NT2/D1 (cell line): ENCODE data around the gene PRSS36.
A peak's percentile ranks its signal among the peaks of the same experiment; 100 is the strongest.
"Not testable (repeated sequence)": the region's sequence is repeated elsewhere in the genome, so short reads cannot be mapped to it uniquely, and the experiment has no call there.

Experiments used
- DNase-seq: peaks from one replicate; pipeline ENCODE4 v3.0.0-alpha.2; 2011; ENCODE audit warnings: low read depth, low spot score
- H3K27me3 ChIP-seq: 2 replicates; pipeline ENCODE4 v1.6.0; 2011; ENCODE audit warnings: mild to moderate bottlenecking; ENCODE audit not compliant: insufficient read length, insufficient read depth
- H3K36me3 ChIP-seq: 2 replicates; pipeline ENCODE4 v1.6.1; 2011; ENCODE audit warnings: mild to moderate bottlenecking, low read length, mixed read lengths; ENCODE audit not compliant: insufficient read depth, insufficient read length
- H3K4me1 ChIP-seq: 2 replicates; pipeline ENCODE4 v1.5.1; 2011; ENCODE audit not compliant: insufficient read depth, insufficient read length
- H3K4me3 ChIP-seq: 2 replicates; pipeline ENCODE4 v1.5.1; 2011; ENCODE audit warnings: low read depth; ENCODE audit not compliant: insufficient read length
- H3K9ac ChIP-seq: 2 replicates; pipeline ENCODE4 v1.6.0; 2011; ENCODE audit warnings: low read depth; ENCODE audit not compliant: insufficient read length
- H3K9me3 ChIP-seq: 2 replicates; pipeline ENCODE4 v1.5.1; 2011; ENCODE audit warnings: mild to moderate bottlenecking, low read length; ENCODE audit not compliant: insufficient read depth
- SUZ12 ChIP-seq: IDR thresholded peaks from 2 replicates; pipeline ENCODE4 v1.6.1; 2011; ENCODE audit not compliant: insufficient read length, insufficient read depth; ENCODE audit errors: extremely low read depth
- YY1 ChIP-seq: IDR thresholded peaks from 2 replicates; pipeline ENCODE4 v1.6.1; 2011; ENCODE audit not compliant: insufficient read length, insufficient read depth
- ZNF274 ChIP-seq: IDR thresholded peaks from 2 replicates; pipeline ENCODE4 v1.6.1; 2011; ENCODE audit warnings: mild to moderate bottlenecking, low read depth, low read length

PRSS36 gene

DNA sequence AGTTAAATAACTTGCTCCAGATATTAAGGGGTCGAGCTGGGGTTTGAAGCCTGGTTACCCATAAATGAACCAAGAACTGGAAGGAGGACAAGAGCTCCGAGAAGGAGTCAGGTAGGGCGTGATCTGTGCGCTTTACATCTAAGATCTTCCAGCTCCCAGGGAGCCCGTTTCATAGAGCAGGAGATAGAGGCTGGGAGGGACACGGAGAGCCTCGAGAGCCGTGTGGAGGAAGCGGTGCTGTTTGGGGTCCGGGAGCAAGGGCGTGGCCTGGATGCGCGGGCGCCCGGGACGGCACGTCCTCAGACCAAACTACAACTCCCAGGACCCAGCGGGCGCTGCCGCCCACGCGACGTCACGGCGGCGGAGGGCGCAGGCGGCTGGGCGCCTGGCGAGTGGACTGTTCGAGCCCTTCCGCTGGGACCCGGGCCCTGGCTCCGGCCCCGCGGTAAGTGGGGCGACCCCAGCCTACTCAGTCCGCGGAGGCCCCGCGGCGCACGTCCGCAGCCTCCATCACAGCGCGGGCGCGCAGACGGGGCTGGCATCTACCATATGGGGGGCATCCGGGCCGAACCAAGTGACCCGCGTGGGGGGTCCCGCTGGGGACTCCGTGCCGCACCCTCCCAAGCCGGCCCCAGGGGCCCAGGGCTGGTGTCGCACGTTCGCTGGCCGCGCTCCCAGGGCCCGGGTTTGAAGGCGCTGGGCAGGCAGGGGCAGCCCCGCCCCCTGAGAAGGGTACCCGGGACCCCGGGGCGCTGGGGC is 41.7 kb downstream of the PRSS36 start, which contains the start of gene BCKDK:
Gene BCKDK (plus strand): TSS at position 352 of the 759 bp plus-strand sequence. CDS start 838 bp downstream, outside the sequence.
- Histone ChIP-seq H3K27me3 (no peaks in the 10 kb centered on the region), H3K9ac (peak within 1 kb of the TSS; percentile 92), H3K4me3 (peak within 1 kb of the TSS; percentile 93), H3K9me3 (no peaks in the 10 kb centered on the region; the same call in 1 of the 2 replicates), H3K36me3 (peaks cover 42% of the 10 kb centered on the region), H3K4me1 (peaks cover 3% of the 10 kb centered on the region)
- TF ChIP-seq SUZ12 (no peak), YY1 (no peak)
- peak; percentile 48 for DNase-seq

- DNase-seq = no peak
- H3K9me3 ChIP-seq = no peaks in the 10 kb centered on the region; the same call in 1 of the 2 replicates
- TF ChIP-seq SUZ12 (no peak), YY1 (no peak), ZNF274 (no peak)
- peak overlapping the region; percentile 93 for H3K4me3 ChIP-seq
- H3K9ac ChIP-seq = peak overlapping the region; percentile 92
- peaks cover 3% of the 10 kb centered on the region for H3K4me1 ChIP-seq
- no peaks in the 10 kb centered on the region for H3K27me3 ChIP-seq
- H3K36me3 ChIP-seq = peaks cover 34% of the 10 kb centered on the region
Measured at GRCh38 chr16:31107465-31107867, 42.4 kb downstream of the PRSS36 start.

GRCh38 chr16:31106509-31107464 is 43.1 kb downstream of the PRSS36 start:
- TF ChIP-seq YY1 (no peak), ZNF274 (no peak)
- H3K9ac ChIP-seq = no peak overlapping the region
- DNase-seq = no peak
- no peaks in the 10 kb centered on the region for H3K27me3 ChIP-seq
- H3K36me3 ChIP-seq = peaks cover 27% of the 10 kb centered on the region
- no peak overlapping the region for H3K4me3 ChIP-seq
- H3K4me1 ChIP-seq = peaks cover 3% of the 10 kb centered on the region
- no peaks in the 10 kb centered on the region; the same call in 1 of the 2 replicates for H3K9me3 ChIP-seq

GRCh38 chr16:31105677-31106213 is 44.1 kb downstream of the PRSS36 start:
- TF ChIP-seq SUZ12 (no peak), ZNF274 (no peak), YY1 (no peak)
- peak; percentile 60 for DNase-seq
- peak overlapping the region; percentile 18 for H3K4me3 ChIP-seq
- peaks cover 3% of the 10 kb centered on the region for H3K4me1 ChIP-seq
- H3K27me3 ChIP-seq = no peaks in the 10 kb centered on the region
- peaks cover 17% of the 10 kb centered on the region for H3K36me3 ChIP-seq
- H3K9me3 ChIP-seq = no peaks in the 10 kb centered on the region; the same call in 1 of the 2 replicates
- H3K9ac ChIP-seq = peak overlapping the region; percentile 90

DNA sequence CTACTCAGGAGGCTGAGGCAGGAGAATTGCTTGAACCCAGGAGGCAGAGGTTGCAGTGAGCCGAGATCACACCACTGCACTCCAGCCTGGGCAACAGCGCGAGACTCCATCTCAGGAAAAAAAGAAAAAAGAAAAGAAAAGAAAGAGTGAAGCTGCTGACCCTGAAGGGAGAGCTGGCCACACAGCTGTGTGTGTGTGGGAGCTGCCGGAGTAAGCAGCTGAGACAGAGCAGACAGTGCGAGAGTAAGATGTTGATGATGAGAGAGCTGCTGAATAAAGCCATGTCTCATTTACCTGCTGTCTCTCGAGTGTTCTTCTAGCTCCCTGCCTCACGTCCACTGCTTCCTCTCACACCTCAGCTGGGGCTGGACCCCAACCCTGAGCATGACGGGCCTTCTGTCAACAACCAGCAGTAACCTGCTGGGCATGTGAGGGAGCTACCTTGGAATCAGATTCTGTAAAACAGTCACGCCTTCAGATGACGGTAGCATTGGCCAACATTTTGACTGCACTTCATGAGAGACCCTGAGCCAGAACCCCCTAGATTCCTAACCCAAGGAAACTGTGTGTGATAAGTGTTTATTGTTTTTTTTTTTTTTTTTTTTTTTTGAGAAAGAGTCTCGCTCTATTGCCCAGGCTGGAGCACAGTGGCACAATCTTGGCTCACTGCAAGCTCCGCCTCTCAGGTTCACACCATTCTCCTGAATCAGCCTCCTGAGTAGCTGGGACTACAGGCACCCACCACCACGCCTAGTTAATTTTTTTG is 48.8 kb downstream of the PRSS36 start:
- not testable (repeated sequence) for H3K9ac ChIP-seq, H3K4me3 ChIP-seq, DNase-seq, H3K36me3 ChIP-seq, H3K9me3 ChIP-seq, H3K27me3 ChIP-seq, H3K4me1 ChIP-seq

DNA sequence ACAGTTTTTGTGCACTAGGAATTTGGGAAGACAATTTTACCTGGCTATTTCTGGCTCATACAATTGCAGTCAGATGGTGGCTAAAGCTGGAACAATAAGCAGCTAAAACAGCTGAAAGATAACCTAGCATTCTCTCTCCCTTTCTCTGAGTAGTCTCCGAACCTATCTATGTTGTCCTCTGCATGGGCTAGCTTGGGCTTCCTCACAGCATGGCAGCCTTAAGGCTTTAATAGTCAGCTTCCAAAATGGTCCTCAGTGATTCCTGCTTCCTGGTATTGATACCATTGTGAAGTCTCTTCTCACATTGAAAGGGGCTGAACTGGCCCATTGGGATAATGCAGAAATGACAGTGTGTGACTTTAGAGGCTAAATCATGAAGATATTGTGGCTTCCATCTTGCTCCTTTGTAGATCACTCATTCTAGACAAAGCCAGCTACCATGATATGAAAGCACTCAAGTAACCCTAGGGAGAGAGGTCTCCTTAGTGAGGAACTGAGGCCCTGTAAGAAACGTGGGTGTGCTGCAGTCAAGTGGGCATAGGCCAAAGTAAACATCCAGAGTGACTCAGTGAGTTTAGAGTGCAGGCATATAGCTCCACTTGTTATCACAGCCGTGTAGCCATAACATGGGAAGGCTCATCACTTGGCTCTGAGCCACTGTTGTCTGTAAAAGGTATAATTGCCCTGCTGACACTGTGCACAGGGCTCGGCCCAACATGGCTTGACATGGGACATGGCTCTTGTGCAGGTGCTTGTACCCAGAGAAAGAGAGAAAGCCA is 49.8 kb downstream of the PRSS36 start:
- Histone ChIP-seq H3K4me3 (no peak overlapping the region), H3K4me1 (peaks cover 4% of the 10 kb centered on the region), H3K27me3 (no peaks in the 10 kb centered on the region), H3K9me3 (no peaks in the 10 kb centered on the region; the same call in 1 of the 2 replicates), H3K36me3 (no peaks in the 10 kb centered on the region), H3K9ac (no peak overlapping the region)
- no peak for DNase-seq
- TF ChIP-seq SUZ12 (no peak), ZNF274 (no peak), YY1 (no peak)
